ENCODE data around the gene AP1G2. TPM values are rescaled to one million over a fixed set of nuclear protein-coding genes. Genes with fewer than 3 reads are reported as not detected.
A peak's percentile ranks its signal among the peaks of the same experiment; 100 is the strongest.

Gene AP1G2
- total and polyA plus RNA-seq, 2 of the 13 experiments (the other 11 are each of a cell fraction or from before 2014, with no cell fraction given) = 96.9 to 611 TPM

- CTCF ChIA-PET (ENCODE audit: low intra/inter-chr PET ratio, low total read pairs) = interaction anchor here (0.7 to 10.9 kb wide), 2 partner anchors 84 to 742 kb away, joined by 3 to 275 read pairs; no protein-coding TSS in a partner anchor
- FAIRE-seq (no peak), DNase-seq (ENCODE audit: low spot score) (no peak), ATAC-seq (no peak)
- peaks cover 13% of the 10 kb centered on the region; the same call in 1 of the 2 replicates for H4K20me1 ChIP-seq (ENCODE audit: insufficient read depth, low read length)
- H3K9me3 ChIP-seq (ENCODE audit: low read length) = no peaks in the 10 kb centered on the region
- POLR2A ChIA-PET = interaction anchor here (1.3 kb wide), 1 partner anchor 12 kb away, joined by 3 read pairs; no protein-coding TSS in a partner anchor
- no peak overlapping the region for H3K27ac ChIP-seq (ENCODE audit: extremely low read length, insufficient read depth, low read length)
- intact Hi-C loops (cut with micrococcal nuclease; ENCODE audit: unreplicated experiment) = loop anchor here (5.0 kb wide), 1 partner anchor 347 kb away; no protein-coding TSS in a partner anchor
- H3K4me3 ChIP-seq (replicated peaks in 1 of 3; ENCODE audit: insufficient read depth in 1 of 3, low read depth in 2 of 3, low read length in 3 of 3) = no peak overlapping the region
- H3K4me2 ChIP-seq (ENCODE audit: low read depth, low read length) = no peak overlapping the region
- no peak overlapping the region for H3K9ac ChIP-seq (ENCODE audit: insufficient read depth, low read depth, low read length)
- H3K4me1 ChIP-seq (ENCODE audit: insufficient read depth, low read length) = peaks cover 32% of the 10 kb centered on the region
- no peak overlapping the region for H2AFZ ChIP-seq (ENCODE audit: low read length)
- peaks cover 37 to 56% of the 10 kb centered on the region in 2 experiments for H3K36me3 ChIP-seq (replicated peaks in 1 of 2; ENCODE audit: control insufficient read depth in 1 of 2, insufficient read depth in 2 of 2, low read length in 2 of 2)
- whole genome bisulfite sequencing (ENCODE audit: low lambda C conversion rate) = 93% methylated on average over 11 of the region's 11 CpGs
- peaks cover 7% of the 10 kb centered on the region for H3K79me2 ChIP-seq (ENCODE audit: insufficient read depth, low read length)
- no peaks in the 10 kb centered on the region; a peak in 1 of 5 replicates for H3K27me3 ChIP-seq (ENCODE audit: control insufficient read depth in 1 of 2, insufficient read depth in 2 of 2, low read length in 2 of 2)
- in situ Hi-C loops (cut with HindIII; ENCODE audit: extremely low pct_ligation_motif_present, low pct_unique_long_range_greater_than_20kb) = no loop called here
- BruUV-seq (replicated peaks) = no TSS peak
- TF ChIP-seq ZNF687 (CRISPR knock-in tag; IDR thresholded peaks at IDR 0.05) (no peak), FOXC1 (CRISPR knock-in tag; IDR thresholded peaks at IDR 0.05; ENCODE audit: borderline replicate concordance) (no peak), IRF1 (CRISPR knock-in tag; IDR thresholded peaks at IDR 0.05; ENCODE audit: low read depth) (no peak), SAFB2 (CRISPR knock-in tag; IDR thresholded peaks at IDR 0.05; ENCODE audit: borderline replicate concordance, low read depth) (0 out of 2 replicates have a peak, but pooled peaks have one; percentile 23), ZNF776 (CRISPR knock-in tag; IDR thresholded peaks at IDR 0.05) (no peak), ZFY (CRISPR knock-in tag; IDR thresholded peaks at IDR 0.05) (0 out of 2 replicates have a peak, but pooled peaks have one; percentile 23), SRSF9 (IDR thresholded peaks at IDR 0.05; ENCODE audit: borderline replicate concordance, insufficient read depth, low read depth, low read length, poor library complexity, severe bottlenecking) (no peak), JARID2 (CRISPR knock-in tag; IDR thresholded peaks at IDR 0.05; ENCODE audit: insufficient replicate concordance) (no peak), JUND (CRISPR knock-in tag; IDR thresholded peaks at IDR 0.05) (no peak), AGO2 (optimal IDR thresholded peaks at IDR 0.05; ENCODE audit: low read depth, low read length) (peak; percentile 57), ZNF205 (CRISPR knock-in tag; IDR thresholded peaks at IDR 0.05) (no peak)
These were observed 2.0 kb downstream of the AP1G2 start for GRCh38 chr14:23565626-23566025.
